ENCODE data around the gene AKAP7. TPM values are rescaled to one million over a fixed set of nuclear protein-coding genes. Genes with fewer than 3 reads are reported as not detected.
"Not testable (repeated sequence)": the region's sequence is repeated elsewhere in the genome, so short reads cannot be mapped to it uniquely, and the experiment has no call there.

The AKAP7 gene
- total RNA-seq, 4 donors from 2014 or later = 5.9 to 15.1 (median 7.2) TPM

DNA sequence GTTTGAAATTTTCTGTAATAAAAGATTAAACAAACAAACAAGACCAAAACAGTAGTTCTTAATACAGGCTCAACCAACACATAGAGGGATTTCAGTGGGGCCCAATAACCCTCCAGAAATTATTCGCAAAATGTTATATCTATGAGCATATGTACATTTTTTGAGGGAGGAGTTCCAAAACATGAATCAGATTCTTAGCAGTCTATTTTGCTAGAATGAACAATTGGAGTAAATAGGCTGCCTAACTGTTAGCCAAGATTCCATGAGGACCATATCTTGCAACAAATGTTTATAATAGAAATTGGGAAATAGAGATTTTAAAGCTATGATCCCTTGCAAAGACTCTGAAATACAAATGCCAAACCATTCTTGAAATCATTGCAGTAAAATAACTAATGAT, 186.3 kb downstream of the AKAP7 start:
- H3K4me1 ChIP-seq = no peaks in the 10 kb centered on the region
- no peak overlapping the region for H3K27ac ChIP-seq
- H3K36me3 ChIP-seq = no peaks in the 10 kb centered on the region
- no peak for TF ChIP-seq POLR2AphosphoS5 (IDR thresholded peaks at IDR 0.05)
- TF ChIP-seq, protein P1, sequence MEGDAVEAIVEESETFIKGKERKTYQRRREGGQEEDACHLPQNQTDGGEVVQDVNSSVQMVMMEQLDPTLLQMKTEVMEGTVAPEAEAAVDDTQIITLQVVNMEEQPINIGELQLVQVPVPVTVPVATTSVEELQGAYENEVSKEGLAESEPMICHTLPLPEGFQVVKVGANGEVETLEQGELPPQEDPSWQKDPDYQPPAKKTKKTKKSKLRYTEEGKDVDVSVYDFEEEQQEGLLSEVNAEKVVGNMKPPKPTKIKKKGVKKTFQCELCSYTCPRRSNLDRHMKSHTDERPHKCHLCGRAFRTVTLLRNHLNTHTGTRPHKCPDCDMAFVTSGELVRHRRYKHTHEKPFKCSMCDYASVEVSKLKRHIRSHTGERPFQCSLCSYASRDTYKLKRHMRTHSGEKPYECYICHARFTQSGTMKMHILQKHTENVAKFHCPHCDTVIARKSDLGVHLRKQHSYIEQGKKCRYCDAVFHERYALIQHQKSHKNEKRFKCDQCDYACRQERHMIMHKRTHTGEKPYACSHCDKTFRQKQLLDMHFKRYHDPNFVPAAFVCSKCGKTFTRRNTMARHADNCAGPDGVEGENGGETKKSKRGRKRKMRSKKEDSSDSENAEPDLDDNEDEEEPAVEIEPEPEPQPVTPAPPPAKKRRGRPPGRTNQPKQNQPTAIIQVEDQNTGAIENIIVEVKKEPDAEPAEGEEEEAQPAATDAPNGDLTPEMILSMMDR (IDR thresholded peaks at IDR 0.05) = no peak
- no peak for TF ChIP-seq POLR2A (IDR thresholded peaks at IDR 0.05)
- TF ChIP-seq EP300 (IDR thresholded peaks at IDR 0.05) = no peak
- ATAC-seq = no peak
- H3K4me3 ChIP-seq = no peak overlapping the region
- no peaks in the 10 kb centered on the region for H3K9me3 ChIP-seq
- H3K27me3 ChIP-seq = no peaks in the 10 kb centered on the region
- WGBS, 2 donors (ENCODE audit: low coverage in 1 of 2) = 80 to 100% methylated on average over 1 of the region's 1 CpG

DNA sequence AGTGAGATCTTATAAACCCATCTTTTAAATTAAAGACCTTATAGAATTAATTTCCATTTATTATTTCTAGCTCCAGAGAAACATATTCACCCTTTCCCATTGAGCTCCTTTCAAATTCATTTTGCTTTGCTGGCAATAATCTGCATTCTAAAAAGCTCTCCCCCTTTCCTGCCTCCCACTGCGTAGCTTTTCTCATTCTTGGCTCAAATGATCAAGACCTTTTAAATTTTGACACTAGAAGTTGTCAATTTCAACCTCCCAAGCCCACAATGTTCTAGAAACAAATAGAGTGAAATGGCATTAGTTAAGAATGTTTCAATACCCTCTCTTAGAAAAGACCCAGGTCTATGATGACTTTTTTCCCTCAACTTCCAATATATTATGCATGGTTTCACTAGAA, 186.9 kb downstream of the AKAP7 start:
- H3K27me3 ChIP-seq = no peaks in the 10 kb centered on the region
- H3K9me3 ChIP-seq = no peaks in the 10 kb centered on the region
- H3K27ac ChIP-seq = no peak overlapping the region
- 50 to 86% methylated on average over 1 of the region's 1 CpG for WGBS, 2 donors (ENCODE audit: low coverage in 1 of 2)
- no peaks in the 10 kb centered on the region for H3K4me1 ChIP-seq
- ATAC-seq = no peak
- H3K36me3 ChIP-seq = no peaks in the 10 kb centered on the region
- H3K4me3 ChIP-seq = no peak overlapping the region
- no peak for TF ChIP-seq EP300 (IDR thresholded peaks at IDR 0.05)
- TF ChIP-seq, protein P1 (IDR thresholded peaks at IDR 0.05) = no peak

DNA sequence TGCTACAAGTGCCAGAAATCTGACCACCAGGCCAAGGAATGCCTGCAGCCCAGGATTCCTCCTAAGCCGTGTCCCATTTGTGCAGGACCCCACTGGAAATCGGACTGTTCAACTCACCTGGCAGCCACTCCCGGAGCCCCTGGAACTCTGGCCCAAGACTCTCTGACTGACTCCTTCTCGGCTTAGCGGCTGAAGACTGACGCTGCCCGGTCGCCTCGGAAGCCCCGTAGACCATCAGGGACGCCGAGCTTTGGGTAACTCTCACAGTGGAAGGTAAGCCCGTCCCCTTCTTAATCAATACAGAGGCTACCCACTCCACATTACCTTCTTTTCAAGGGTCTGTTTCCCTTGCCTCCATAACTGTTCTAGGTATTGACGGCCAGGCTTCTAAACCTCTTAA, 190.4 kb downstream of the AKAP7 start:
- 89 to 93% methylated on average over 3 to 8 of the region's 14 CpGs for WGBS, 2 donors (ENCODE audit: low coverage in 1 of 2)
- H3K4me1 ChIP-seq, H3K27ac ChIP-seq, H3K9me3 ChIP-seq, H3K36me3 ChIP-seq, H3K27me3 ChIP-seq, H3K4me3 ChIP-seq, ATAC-seq: not testable (repeated sequence)

DNA sequence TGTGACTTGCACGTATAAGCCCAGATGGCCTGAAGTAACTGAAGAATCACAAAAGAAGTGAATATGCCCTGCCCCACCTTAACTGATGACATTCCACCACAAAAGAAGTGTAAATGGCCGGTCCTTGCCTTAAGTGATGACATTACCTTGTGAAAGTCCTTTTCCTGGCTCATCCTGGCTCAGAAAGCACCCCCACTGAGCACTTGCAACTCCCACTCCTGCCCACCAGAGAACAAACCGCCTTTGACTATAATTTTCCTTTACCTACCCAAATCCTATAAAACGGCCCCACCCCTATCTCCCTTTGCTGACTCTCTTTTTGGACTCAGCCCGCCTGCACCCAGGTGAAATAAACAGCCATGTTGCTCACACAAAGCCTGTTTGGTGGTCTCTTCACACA, 193.5 kb downstream of the AKAP7 start:
- not testable (repeated sequence) for ATAC-seq, H3K27ac ChIP-seq, H3K27me3 ChIP-seq, H3K9me3 ChIP-seq, H3K4me3 ChIP-seq, H3K4me1 ChIP-seq, H3K36me3 ChIP-seq
- WGBS, 2 donors (ENCODE audit: low coverage in 1 of 2) = 54 to 79% methylated on average over 2 to 3 of the region's 5 CpGs

DNA sequence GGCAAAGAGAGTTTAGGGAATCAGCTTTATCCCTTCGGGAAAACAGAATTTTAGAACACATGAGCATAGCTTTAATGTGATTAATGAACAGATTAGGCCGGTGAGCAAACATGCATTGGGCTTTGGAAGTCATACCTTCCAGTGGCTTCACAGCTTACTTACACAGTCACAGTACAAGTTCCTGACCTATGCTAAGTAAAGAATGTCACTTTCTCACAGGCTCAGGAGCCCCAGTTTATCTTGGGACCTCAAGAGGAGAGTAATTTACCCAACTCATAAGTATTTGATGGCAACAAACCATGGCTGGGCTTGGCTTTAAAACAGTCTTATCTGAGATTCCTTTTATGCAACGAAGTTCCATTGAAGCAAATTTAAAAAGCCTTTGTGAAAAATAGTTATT, 195.9 kb downstream of the AKAP7 start:
- ATAC-seq = no peak
- H3K4me1 ChIP-seq = no peaks in the 10 kb centered on the region
- no peak overlapping the region for H3K4me3 ChIP-seq
- 18 to 35% methylated on average over 3 of the region's 3 CpGs for WGBS, 2 donors (ENCODE audit: low coverage in 1 of 2)
- H3K36me3 ChIP-seq = no peaks in the 10 kb centered on the region
- no peaks in the 10 kb centered on the region for H3K27me3 ChIP-seq
- no peaks in the 10 kb centered on the region for H3K9me3 ChIP-seq
- no peak for TF ChIP-seq POLR2A (IDR thresholded peaks at IDR 0.05)
- TF ChIP-seq, protein P1 (IDR thresholded peaks at IDR 0.05) = no peak
- TF ChIP-seq EP300 (IDR thresholded peaks at IDR 0.05) = no peak
- TF ChIP-seq POLR2AphosphoS5 (IDR thresholded peaks at IDR 0.05) = no peak
- no peak overlapping the region for H3K27ac ChIP-seq

DNA sequence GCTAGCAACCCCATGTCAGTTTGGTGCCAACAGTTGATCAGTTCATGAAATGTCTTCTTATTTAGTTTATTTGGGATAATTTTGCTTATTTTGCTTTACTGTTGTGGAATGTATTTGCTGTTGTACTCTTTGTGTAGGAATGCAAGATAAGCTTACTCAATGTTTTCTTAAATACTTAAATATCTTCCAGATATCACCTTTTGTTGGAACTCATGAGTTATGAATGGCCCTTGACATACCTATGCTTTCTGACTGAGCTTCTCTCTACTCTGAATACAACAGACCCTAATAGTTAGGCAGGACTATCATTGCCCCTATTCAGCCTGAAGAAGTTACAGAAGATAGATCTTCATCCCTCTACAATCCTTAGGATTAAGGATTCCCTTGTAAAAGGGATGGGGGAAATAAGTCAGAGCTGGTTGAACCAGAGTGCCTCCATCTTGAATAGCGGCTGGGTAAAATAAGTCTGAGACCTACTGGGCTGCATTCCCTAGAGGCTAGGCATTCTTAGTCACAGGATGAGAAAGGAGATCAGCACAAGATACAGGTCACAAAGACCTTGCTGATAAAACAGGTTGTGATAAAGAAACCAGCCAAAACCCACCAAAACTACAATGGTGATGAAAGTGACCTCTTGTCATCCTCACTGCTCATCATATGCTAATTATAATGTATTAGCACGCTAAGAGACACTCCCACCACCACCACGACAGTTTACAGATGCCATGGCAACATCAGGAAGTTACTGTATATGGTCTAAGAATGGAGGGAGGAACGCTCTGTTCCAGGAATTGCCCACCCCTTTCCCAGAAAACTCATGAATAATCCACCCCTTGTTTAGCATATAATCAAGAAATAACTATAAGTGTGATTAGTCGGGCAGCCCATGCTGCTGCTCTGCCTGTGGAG, 196.9 kb downstream of the AKAP7 start:
- no peak for ATAC-seq
- Histone ChIP-seq H3K27ac (no peak overlapping the region), H3K36me3 (no peaks in the 10 kb centered on the region), H3K9me3 (no peaks in the 10 kb centered on the region), H3K4me1 (no peaks in the 10 kb centered on the region), H3K27me3 (no peaks in the 10 kb centered on the region), H3K4me3 (no peak overlapping the region)
- WGBS, 2 donors (ENCODE audit: low coverage in 1 of 2) = 78 to 84% methylated on average over 4 to 5 of the region's 5 CpGs
- TF ChIP-seq, protein P1 (IDR thresholded peaks at IDR 0.05) = no peak
- TF ChIP-seq EP300 (IDR thresholded peaks at IDR 0.05) (no peak), POLR2A (IDR thresholded peaks at IDR 0.05) (no peak), POLR2AphosphoS5 (IDR thresholded peaks at IDR 0.05) (no peak)

Measured in gastroesophageal sphincter (tissue), 4 donors.